GM12878 (cell line): Measurements from ENCODE around the gene SPG7. TPM values are rescaled to one million over a fixed set of nuclear protein-coding genes. Genes with fewer than 3 reads are reported as not detected.

ENCODE experiments used
- BACH1 ChIP-seq: fragments of 450-650 bp; IDR thresholded peaks from 2 replicates; pipeline ENCODE4 v1.6.1; 2017; ENCODE audit warnings: mild to moderate bottlenecking, borderline replicate concordance
- BCL11A ChIP-seq: IDR thresholded peaks from 2 replicates; pipeline ENCODE4 v1.6.1; 2011; ENCODE audit warnings: low read depth, low read length
- BMI1 ChIP-seq: fragments of 450-650 bp; IDR thresholded peaks from 2 replicates; pipeline ENCODE4 v1.6.1; 2016; ENCODE audit warnings: mild to moderate bottlenecking, moderate library complexity, borderline replicate concordance
- CBX5 ChIP-seq: sonication (generic); IDR thresholded peaks from 2 replicates; pipeline ENCODE4 v1.6.1; 2016; ENCODE audit warnings: low read depth, moderate library complexity, mild to moderate bottlenecking, inconsistent platforms
- CTCF ChIP-seq, 3 experiments: IDR thresholded peaks in 2 of 3; conservative IDR thresholded peaks in 1 of 3; 2 replicates each; pipeline ENCODE4 v1.5.1; 2011; ENCODE audit warnings: low read depth in 3 of 3, low read length in 3 of 3, mild to moderate bottlenecking in 3 of 3, control low read depth in 2 of 3, moderate library complexity in 2 of 3, inconsistent platforms in 1 of 3, mixed read lengths in 1 of 3; ENCODE audit not compliant: control insufficient read depth in 2 of 3, insufficient read depth in 1 of 3; ENCODE audit errors: extremely low read depth in 1 of 3
- E4F1 ChIP-seq: fragments of 450-650 bp; IDR thresholded peaks from 2 replicates; pipeline ENCODE4 v1.6.1; 2018; ENCODE audit warnings: borderline replicate concordance, mild to moderate bottlenecking; ENCODE audit not compliant: partially characterized antibody
- EGR1 ChIP-seq, 2 experiments: IDR thresholded peaks; 1 replicate in 1 of 2; 2 replicates in 1 of 2; pipeline ENCODE4 v1.6.1; 2011 to 2012; ENCODE audit warnings: low read depth in 2 of 2, low read length in 2 of 2, borderline replicate concordance in 1 of 2, mild to moderate bottlenecking in 1 of 2, moderate library complexity in 1 of 2
- EZH2 ChIP-seq: IDR thresholded peaks from 2 replicates; pipeline ENCODE4 v1.6.1; 2012; ENCODE audit warnings: low read depth, mild to moderate bottlenecking, control low read depth, inconsistent platforms, low read length, borderline replicate concordance; ENCODE audit not compliant: control insufficient read depth
- FOXK2 ChIP-seq: fragments of 450-650 bp; IDR thresholded peaks from 2 replicates; pipeline ENCODE4 v1.6.1; 2017; ENCODE audit warnings: mild to moderate bottlenecking, moderate library complexity
- GABPA ChIP-seq: IDR thresholded peaks from 2 replicates; pipeline ENCODE4 v1.6.1; 2014; ENCODE audit warnings: antibody characterized with exemption, low read depth, mild to moderate bottlenecking, inconsistent platforms
- JUNB ChIP-seq: IDR thresholded peaks from 2 replicates; pipeline ENCODE4 v1.6.1; 2016; ENCODE audit warnings: antibody characterized with exemption, mild to moderate bottlenecking
- MLLT1 ChIP-seq: fragments of 450-650 bp; IDR thresholded peaks from 2 replicates; pipeline ENCODE4 v1.6.1; 2016; ENCODE audit warnings: mild to moderate bottlenecking
- NFYA ChIP-seq: IDR thresholded peaks from 2 replicates; pipeline ENCODE4 v1.6.1; 2011; ENCODE audit warnings: low read depth, mild to moderate bottlenecking, low read length, improper control_type of control experiment, borderline replicate concordance
- PKNOX1 ChIP-seq: fragments of 450-650 bp; IDR thresholded peaks from 2 replicates; pipeline ENCODE4 v1.6.1; 2016; ENCODE audit warnings: mild to moderate bottlenecking
- PRDM15 ChIP-seq: fragments of 450-650 bp; formaldehyde crosslinking; IDR thresholded peaks from 2 replicates; pipeline ENCODE4 v1.4.0; 2020; ENCODE audit warnings: mild to moderate bottlenecking, moderate library complexity
- SIN3A ChIP-seq: IDR thresholded peaks from 2 replicates; pipeline ENCODE4 v1.6.1; 2012; ENCODE audit warnings: low read depth, low read length, improper control_type of control experiment
- SMARCA5 ChIP-seq: fragments of 450-650 bp; IDR thresholded peaks from 2 replicates; pipeline ENCODE4 v1.6.1; 2017; ENCODE audit warnings: mild to moderate bottlenecking
- YBX1 ChIP-seq: fragments of 450-650 bp; IDR thresholded peaks from 2 replicates; pipeline ENCODE4 v1.6.1; 2016; ENCODE audit warnings: antibody characterized with exemption
- polyA plus RNA-seq, 11 experiments: library from polyadenylated mRNA; depleted of rRNA in 4 of 11; unstranded in 6 of 11; stranded (reverse) in 5 of 11; fragments of >200 nt; fragmentation: Nextera tagmentation in 4 of 11; fragmentation: Illumina TruSeq in 1 of 11; extraction: Ambion mirVana in 4 of 11; extraction: Trizol in 1 of 11; gene quantifications; 1 replicate in 1 of 11; 2 replicates in 10 of 11; pipeline versions ENCODE4 v1.2.1 to v1.2.3, GENCODE V29; 2011 to 2016; ENCODE audit warnings: inconsistent platforms in 2 of 11, missing spikeins in 2 of 11, low read depth in 1 of 11
- total RNA-seq, 4 experiments: library from RNA; depleted of rRNA in 3 of 4; stranded (reverse); fragments of >200 nt in 3 of 4; fragmentation: Illumina TruSeq in 1 of 4; extraction: Trizol in 1 of 4; gene quantifications; 2 replicates each; pipeline versions ENCODE4 v1.2.1 to v1.2.3, GENCODE V29; 2013 to 2021

Gene SPG7
- total and polyA plus RNA-seq, 10 of the 15 experiments (the other 5 are each of a cell fraction or from before 2014, with no cell fraction given) = 5.9 to 75.9 (median 52.5) TPM

- TF ChIP-seq PRDM15 (CRISPR knock-in tag) (no peak), NFYA (no peak), BMI1 (no peak), MLLT1 (no peak), PKNOX1 (peak; percentile 43; the same call in 1 of the 2 replicates), EGR1 (IDR thresholded peaks at IDR 0.05; ENCODE audit: borderline replicate concordance in 1 of 2, low read depth in 2 of 2, low read length in 2 of 2) (no peak), CBX5 (no peak), CTCF (IDR thresholded peaks at IDR 0.05 in 2 of 3, conservative IDR thresholded peaks at IDR 0.05 in 1 of 3; ENCODE audit: control insufficient read depth in 2 of 3, extremely low read depth in 1 of 3, insufficient read depth in 1 of 3, low read depth in 3 of 3, low read length in 3 of 3) (peak; percentile 77 to 92 (median 90)), BCL11A (no peak), GABPA (no peak), E4F1 (no peak), FOXK2 (no peak), YBX1 (no peak), EZH2 (no peak), BACH1 (no peak), SMARCA5 (peak; percentile 53; the same call in 1 of the 2 replicates), SIN3A (no peak), JUNB (no peak)
These were observed 48.8 kb downstream of the SPG7 start (continued) for GRCh38 chr16:89556750-89557689.
